DMS53 (cell line): ENCODE results near the gene PAPPA2.
"Not testable (repeated sequence)": the region's sequence is repeated elsewhere in the genome, so short reads cannot be mapped to it uniquely, and the experiment has no call there.

Source experiments
- DNase-seq: peaks from one replicate; lab custom pipeline; 2025; lab: John Stamatoyannopoulos, UW

PAPPA2 gene

GRCh38 chr1:176603696-176604095, 140.7 kb downstream of the PAPPA2 start:
- no peak for DNase-seq

- DNase-seq = no peak
These were observed 141.5 kb downstream of the PAPPA2 start for GRCh38 chr1:176604461-176604860.

DNA sequence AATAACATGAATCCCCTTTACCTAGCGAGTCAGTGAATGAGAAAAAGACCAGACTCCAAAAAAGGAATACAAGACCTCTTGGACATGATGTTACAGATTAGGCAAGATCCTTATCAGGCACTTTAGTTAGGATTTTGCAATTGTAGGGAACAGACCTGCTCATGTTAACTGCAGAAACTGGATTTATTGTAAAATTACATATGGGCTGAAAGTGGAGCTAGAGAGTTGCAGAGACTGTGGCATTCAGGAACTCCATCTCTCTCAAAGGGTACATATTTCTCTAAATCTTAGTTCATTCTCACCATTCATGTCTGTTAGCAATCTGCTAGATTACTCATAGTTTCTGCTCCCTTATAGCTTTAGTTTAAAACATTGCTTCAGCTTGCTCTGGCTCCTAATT, 142.2 kb downstream of the PAPPA2 start:
- DNase-seq = no peak

GRCh38 chr1:176609556-176610408, 146.8 kb downstream of the PAPPA2 start:
- DNase-seq = peak; percentile 18

DNA sequence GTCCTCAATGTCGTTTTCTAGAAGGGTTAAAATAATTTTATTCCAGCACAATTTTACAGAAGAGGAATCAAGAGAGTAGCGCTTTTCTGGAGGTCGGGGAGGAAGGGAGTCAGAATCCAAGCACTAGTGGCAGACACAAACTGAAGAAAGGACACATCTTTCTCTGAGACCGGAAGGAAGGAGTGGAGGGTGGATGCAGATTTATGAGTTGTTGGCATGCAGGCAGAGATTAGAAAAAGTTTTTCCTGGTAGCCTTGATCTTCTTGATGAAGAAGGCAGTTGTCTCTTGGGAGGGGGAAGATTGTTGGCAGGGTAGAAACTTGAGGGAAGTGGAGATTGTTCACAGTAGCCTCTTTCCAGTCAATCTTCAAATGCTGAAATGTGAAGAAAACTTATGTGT, 149.8 kb downstream of the PAPPA2 start:
- no peak for DNase-seq

DNA sequence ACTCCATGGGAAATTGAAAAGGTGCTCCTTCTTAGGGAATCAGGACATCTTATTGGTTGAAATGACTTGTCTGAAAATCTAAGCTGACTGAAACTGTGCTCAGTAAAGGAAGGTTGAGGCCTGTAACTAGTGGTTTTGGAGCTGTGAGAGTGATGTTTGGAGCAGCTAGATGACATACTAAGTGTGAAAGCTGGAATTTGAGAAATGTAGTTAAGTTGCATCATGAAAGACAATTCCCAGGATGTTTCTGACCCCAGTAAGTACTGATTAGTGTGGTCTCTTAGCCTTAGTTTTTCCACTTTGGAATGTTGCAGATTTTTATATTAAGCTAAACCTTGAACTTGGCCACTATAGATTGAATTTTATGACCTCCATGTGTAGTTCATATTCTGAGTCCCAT, 154.9 kb downstream of the PAPPA2 start:
- no peak for DNase-seq

DNA sequence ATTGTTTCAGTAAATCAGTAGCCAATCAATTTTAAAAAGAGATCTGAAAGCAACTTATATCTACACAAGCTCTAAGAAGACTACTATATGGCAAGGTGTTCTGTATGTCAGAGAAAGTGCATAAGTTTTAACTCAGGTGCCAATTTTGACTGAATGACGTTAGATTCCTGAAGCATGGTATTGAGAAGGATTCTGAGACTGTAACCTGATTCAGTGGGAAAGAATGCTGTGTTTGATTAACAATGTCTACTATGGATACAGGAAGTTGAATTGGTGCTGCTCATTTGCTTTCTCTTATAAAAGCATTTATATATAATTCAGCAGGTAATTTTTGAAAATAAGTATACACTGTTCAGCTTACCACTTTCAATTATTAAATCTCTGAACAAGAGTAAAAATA, 156.3 kb downstream of the PAPPA2 start:
- DNase-seq = no peak

- no peak for DNase-seq
These were observed 162.4 kb downstream of the PAPPA2 start for GRCh38 chr1:176625365-176625764.

- DNase-seq = no peak
These were observed 163.6 kb downstream of the PAPPA2 start for GRCh38 chr1:176626572-176627061.

DNA sequence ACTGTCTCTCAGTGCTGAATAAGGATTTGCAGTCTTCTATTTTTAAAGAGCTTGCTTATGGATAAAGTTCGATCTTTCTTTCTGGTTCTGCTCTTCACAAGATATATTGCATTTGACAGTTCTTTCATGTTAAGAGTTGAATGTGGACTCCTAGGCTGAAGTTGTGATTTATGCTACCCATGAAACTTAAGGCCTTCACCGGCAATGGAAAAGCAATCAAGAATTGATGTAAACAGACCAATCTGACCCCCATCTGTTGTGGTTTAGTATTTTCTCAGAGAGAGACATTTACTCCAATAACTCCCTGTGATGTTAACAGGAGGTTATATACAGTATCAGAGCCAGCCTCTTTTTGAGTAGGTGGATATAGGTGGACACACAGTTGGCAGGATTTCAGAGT, 165.8 kb downstream of the PAPPA2 start:
- no peak for DNase-seq

DNA sequence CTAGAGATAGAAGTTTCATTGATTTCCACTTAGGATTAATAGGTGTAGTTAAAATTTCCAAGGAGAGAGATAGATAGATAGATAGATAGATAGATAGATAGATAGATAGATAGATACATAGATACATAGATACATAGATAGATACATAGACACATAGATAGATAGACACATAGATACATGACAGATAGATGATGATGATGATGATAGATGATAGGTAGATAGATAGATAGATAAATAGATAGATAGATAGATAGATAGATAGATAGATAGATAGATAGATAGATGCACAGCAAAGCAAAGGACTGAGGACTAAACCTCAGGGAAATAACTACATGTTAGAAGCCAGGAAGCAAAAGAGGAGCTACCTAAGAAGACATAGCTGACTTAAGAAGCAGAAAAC, 171.8 kb downstream of the PAPPA2 start:
- not testable (repeated sequence) for DNase-seq

DNA sequence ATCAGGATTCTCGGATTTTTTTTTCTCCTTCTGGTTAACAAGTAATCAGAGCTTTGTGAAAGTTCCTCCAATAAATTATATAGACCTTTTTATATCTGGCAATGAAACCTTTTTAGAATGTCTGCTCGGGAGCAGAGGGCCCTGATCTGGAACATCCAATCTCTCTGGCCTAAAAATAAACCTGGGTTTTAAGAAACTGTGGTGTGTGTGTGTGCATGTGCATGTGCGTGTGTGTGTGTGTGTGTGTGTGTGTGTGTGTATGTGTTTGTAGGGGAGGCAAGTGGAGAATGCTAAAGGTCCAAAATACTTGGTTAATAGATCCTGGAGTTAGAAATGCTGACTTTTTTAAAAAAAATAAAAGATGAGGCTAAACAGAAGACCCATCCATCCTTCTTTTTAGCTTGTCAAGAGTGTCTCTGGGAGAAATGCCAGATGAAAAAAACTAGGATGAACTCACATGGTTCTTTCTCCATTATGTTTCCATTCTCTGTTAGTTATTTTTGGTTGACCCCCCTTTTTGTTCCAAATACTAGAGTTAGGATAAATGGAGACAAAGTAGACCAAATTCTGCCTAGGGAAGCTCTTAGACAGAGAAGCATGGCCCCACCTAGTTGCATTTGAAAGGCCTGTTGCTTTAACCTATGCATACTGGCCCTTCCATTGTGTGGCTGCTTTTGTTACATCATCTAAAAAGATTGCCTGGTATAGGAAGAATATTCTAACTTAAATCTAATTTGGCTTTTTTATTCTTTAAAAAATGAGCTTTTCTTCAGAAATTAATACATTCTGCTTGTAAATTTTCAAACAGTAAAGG, 175.9 kb downstream of the PAPPA2 start:
- no peak for DNase-seq

GRCh38 chr1:176643536-176643935, 180.6 kb downstream of the PAPPA2 start:
- DNase-seq = peak; percentile 93

- DNase-seq = peak; percentile 4
These were observed 185.6 kb downstream of the PAPPA2 start for GRCh38 chr1:176648556-176648955.

- no peak for DNase-seq
These were observed 193.5 kb downstream of the PAPPA2 start for GRCh38 chr1:176656257-176656995.

GRCh38 chr1:176669782-176670181, 206.8 kb downstream of the PAPPA2 start:
- DNase-seq = no peak

DNA sequence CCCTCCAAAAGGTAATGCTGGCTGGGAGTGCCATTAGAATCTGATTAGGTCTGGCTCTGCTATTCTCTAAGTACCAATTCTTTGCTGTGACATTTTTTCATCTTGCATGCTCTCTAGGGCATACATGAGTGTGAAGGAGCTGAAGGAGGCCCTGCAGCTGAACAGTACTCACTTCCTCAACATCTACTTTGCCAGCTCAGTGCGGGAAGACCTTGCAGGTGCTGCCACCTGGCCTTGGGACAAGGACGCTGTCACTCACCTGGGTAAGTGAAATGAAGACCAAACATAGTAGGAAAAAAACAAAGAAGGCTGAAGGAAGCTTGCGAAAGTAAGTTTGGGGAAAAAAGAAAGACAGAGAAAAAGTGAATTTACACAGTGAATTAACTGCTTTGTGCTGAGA, 207.9 kb downstream of the PAPPA2 start:
- DNase-seq = peak; percentile 67

DNA sequence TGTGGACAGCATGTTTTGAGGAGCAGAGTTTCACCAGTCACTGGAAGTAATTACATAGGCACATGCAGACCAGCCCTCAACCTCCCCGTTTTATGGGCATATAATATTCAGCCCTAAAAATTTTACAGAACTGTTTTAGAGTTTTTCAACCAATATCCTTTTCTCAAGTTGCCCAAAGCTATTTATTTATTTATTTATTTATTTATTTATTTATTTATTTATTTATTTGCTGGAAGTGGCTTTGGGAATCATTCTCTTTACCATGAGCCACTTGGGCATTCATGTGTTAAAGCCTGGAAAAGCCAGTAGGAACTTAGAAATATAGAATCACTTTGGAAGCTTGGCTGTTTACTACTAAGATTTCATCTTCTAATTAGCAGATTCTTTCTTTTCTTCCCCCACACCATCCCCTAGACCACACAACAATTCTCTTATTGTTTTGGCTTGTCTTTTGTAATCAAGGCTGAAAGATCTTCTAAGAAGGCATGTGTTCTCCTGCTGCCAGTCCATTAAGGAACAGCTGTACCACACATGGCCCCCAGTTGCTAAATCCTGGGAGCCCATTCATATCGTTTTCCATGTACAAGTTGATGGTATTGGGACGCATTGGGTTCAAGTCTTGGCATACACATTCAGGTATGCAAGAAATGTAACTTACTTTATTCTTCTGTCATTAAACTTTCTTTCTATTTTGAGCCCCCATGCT, 220.0 kb downstream of the PAPPA2 start:
- DNase-seq = no peak

- peak; percentile 91 for DNase-seq
These were observed 228.6 kb downstream of the PAPPA2 start for GRCh38 chr1:176691251-176692228.

GRCh38 chr1:176692431-176692830, 229.5 kb downstream of the PAPPA2 start:
- DNase-seq = no peak
